AML-193 (cell line): Measurements from ENCODE around the gene CYP27A1.
"Not testable (repeated sequence)": the region's sequence is repeated elsewhere in the genome, so short reads cannot be mapped to it uniquely, and the experiment has no call there.

Experiments used
- DNase-seq, 2 experiments: peaks; one replicate each; lab custom pipeline; 2025; lab: John Stamatoyannopoulos, UW

CYP27A1 gene

GRCh38 chr2:218781691-218782527 is at the start of gene CYP27A1:
Gene CYP27A1 (plus strand): TSS chr2:218782147. CDS start chr2:218782183, 36 bp downstream.
- no peak for DNase-seq

GRCh38 chr2:218732761-218733158 is 49.2 kb upstream of the CYP27A1 start:
- DNase-seq = no peak

- peak; percentile 96 to 98 for DNase-seq
Measured at GRCh38 chr2:218733171-218734021, 48.6 kb upstream of the CYP27A1 start.

- no peak for DNase-seq
Measured at GRCh38 chr2:218734190-218734975, 47.6 kb upstream of the CYP27A1 start.

GRCh38 chr2:218736531-218736930 is 45.4 kb upstream of the CYP27A1 start:
- no peak for DNase-seq

- DNase-seq = peak in 1 of 2 experiments; percentile 27
Measured at GRCh38 chr2:218743068-218743467, 38.9 kb upstream of the CYP27A1 start.

GRCh38 chr2:218744615-218745014 is 37.3 kb upstream of the CYP27A1 start:
- DNase-seq = no peak

- peak; percentile 89 to 91 for DNase-seq
Measured at GRCh38 chr2:218745160-218745558, 36.8 kb upstream of the CYP27A1 start.

- DNase-seq = no peak
Measured at GRCh38 chr2:218745559-218746469, 36.1 kb upstream of the CYP27A1 start.

- no peak for DNase-seq
Measured at GRCh38 chr2:218746470-218746795, 35.5 kb upstream of the CYP27A1 start.

GRCh38 chr2:218746960-218747359 is 35.0 kb upstream of the CYP27A1 start:
- DNase-seq = no peak

- no peak for DNase-seq
Measured at GRCh38 chr2:218748741-218749441, 33.1 kb upstream of the CYP27A1 start.

- no peak for DNase-seq
Measured at GRCh38 chr2:218754201-218754600, 27.7 kb upstream of the CYP27A1 start.

GRCh38 chr2:218754781-218755180 is 27.2 kb upstream of the CYP27A1 start:
- DNase-seq = no peak

GRCh38 chr2:218755198-218755566 is 26.8 kb upstream of the CYP27A1 start:
- no peak for DNase-seq

GRCh38 chr2:218755567-218756404 is 26.2 kb upstream of the CYP27A1 start:
- no peak for DNase-seq

- DNase-seq = no peak
Measured at GRCh38 chr2:218756599-218757377, 25.2 kb upstream of the CYP27A1 start.

GRCh38 chr2:218761795-218762194 is 20.2 kb upstream of the CYP27A1 start:
- no peak for DNase-seq

GRCh38 chr2:218772759-218773158 is 9.2 kb upstream of the CYP27A1 start:
- not testable (repeated sequence) for DNase-seq
